ENCODE results near the gene ADAMTS12.
A peak's percentile ranks its signal among the peaks of the same experiment; 100 is the strongest.

The ADAMTS12 gene

GRCh38 chr5:33832404-33833236, 59.2 kb downstream of the ADAMTS12 start:
- Histone ChIP-seq H3K27ac (no peak overlapping the region), H3K4me3 (no peak overlapping the region), H3K9me3 (peaks cover 5% of the 10 kb centered on the region; the same call in 1 of the 2 replicates), H3K4me2 (no peak overlapping the region), H3K36me3 (no peaks in the 10 kb centered on the region), H3K27me3 (no peaks in the 10 kb centered on the region), H4K20me1 (no peaks in the 10 kb centered on the region), H3K4me1 (peaks cover 15% of the 10 kb centered on the region), H3K9ac (no peak overlapping the region)
- TF ChIP-seq Cebpa-rat (IDR thresholded peaks at IDR 0.05) = no peak

- Histone ChIP-seq H3K9me3 (peaks cover 5% of the 10 kb centered on the region; the same call in 1 of the 2 replicates), H3K9ac (no peak overlapping the region), H3K4me3 (no peak overlapping the region), H3K4me1 (peaks cover 26% of the 10 kb centered on the region), H3K4me2 (no peak overlapping the region), H3K27me3 (no peaks in the 10 kb centered on the region), H3K36me3 (no peaks in the 10 kb centered on the region), H4K20me1 (no peaks in the 10 kb centered on the region), H3K27ac (no peak overlapping the region)
- TF ChIP-seq Cebpa-rat (IDR thresholded peaks at IDR 0.05) = no peak
Observed at GRCh38 chr5:33831041-33831440, 60.7 kb downstream of the ADAMTS12 start.

GRCh38 chr5:33829430-33829829, 62.4 kb downstream of the ADAMTS12 start:
- peaks cover 5% of the 10 kb centered on the region; the same call in 1 of the 2 replicates for H3K9me3 ChIP-seq
- no peaks in the 10 kb centered on the region for H4K20me1 ChIP-seq
- H3K4me3 ChIP-seq = no peak overlapping the region
- H3K27ac ChIP-seq = no peak overlapping the region
- no peak for TF ChIP-seq Cebpa-rat (IDR thresholded peaks at IDR 0.05)
- no peak overlapping the region for H3K4me2 ChIP-seq
- H3K36me3 ChIP-seq = no peaks in the 10 kb centered on the region
- no peaks in the 10 kb centered on the region for H3K27me3 ChIP-seq
- no peak overlapping the region for H3K9ac ChIP-seq
- H3K4me1 ChIP-seq = peaks cover 32% of the 10 kb centered on the region

GRCh38 chr5:33828626-33829308, 63.0 kb downstream of the ADAMTS12 start:
- H3K4me2 ChIP-seq = no peak overlapping the region; the same call in 1 of the 2 replicates
- no peak overlapping the region for H3K27ac ChIP-seq
- H3K9ac ChIP-seq = no peak overlapping the region
- H3K4me1 ChIP-seq = peaks cover 32% of the 10 kb centered on the region
- peaks cover 5% of the 10 kb centered on the region; the same call in 1 of the 2 replicates for H3K9me3 ChIP-seq
- no peaks in the 10 kb centered on the region for H3K36me3 ChIP-seq
- H3K4me3 ChIP-seq = no peak overlapping the region
- no peaks in the 10 kb centered on the region for H3K27me3 ChIP-seq
- no peaks in the 10 kb centered on the region for H4K20me1 ChIP-seq
- TF ChIP-seq Cebpa-rat (IDR thresholded peaks at IDR 0.05) = no peak

- H3K4me1 ChIP-seq = peaks cover 32% of the 10 kb centered on the region
- no peaks in the 10 kb centered on the region for H4K20me1 ChIP-seq
- H3K27ac ChIP-seq = no peak overlapping the region
- no peak overlapping the region for H3K9ac ChIP-seq
- peaks cover 5% of the 10 kb centered on the region; the same call in 1 of the 2 replicates for H3K9me3 ChIP-seq
- no peaks in the 10 kb centered on the region for H3K27me3 ChIP-seq
- TF ChIP-seq Cebpa-rat (IDR thresholded peaks at IDR 0.05) = no peak
- no peak overlapping the region for H3K4me3 ChIP-seq
- H3K36me3 ChIP-seq = no peaks in the 10 kb centered on the region
- peak overlapping the region; percentile 56 for H3K4me2 ChIP-seq
Observed at GRCh38 chr5:33827885-33828284, 63.9 kb downstream of the ADAMTS12 start.

- no peaks in the 10 kb centered on the region for H4K20me1 ChIP-seq
- no peaks in the 10 kb centered on the region for H3K36me3 ChIP-seq
- no peak overlapping the region for H3K9ac ChIP-seq
- H3K27ac ChIP-seq = peak overlapping the region; percentile 28
- no peak overlapping the region for H3K4me3 ChIP-seq
- H3K27me3 ChIP-seq = no peaks in the 10 kb centered on the region
- H3K9me3 ChIP-seq = no peaks in the 10 kb centered on the region; the same call in 1 of the 2 replicates
- H3K4me1 ChIP-seq = peaks cover 32% of the 10 kb centered on the region
- no peak for TF ChIP-seq Cebpa-rat (IDR thresholded peaks at IDR 0.05)
- H3K4me2 ChIP-seq = peak overlapping the region; percentile 56
Observed at GRCh38 chr5:33827018-33827707, 64.6 kb downstream of the ADAMTS12 start.

- peaks cover 32% of the 10 kb centered on the region for H3K4me1 ChIP-seq
- H3K27me3 ChIP-seq = no peaks in the 10 kb centered on the region
- H4K20me1 ChIP-seq = no peaks in the 10 kb centered on the region
- no peak overlapping the region for H3K4me2 ChIP-seq
- 0 out of 2 replicates have a peak, but pooled peaks cover 4% of the 10 kb centered on the region for H3K9me3 ChIP-seq
- TF ChIP-seq Cebpa-rat (IDR thresholded peaks at IDR 0.05) = no peak
- no peak overlapping the region for H3K9ac ChIP-seq
- no peak overlapping the region for H3K27ac ChIP-seq
- no peak overlapping the region for H3K4me3 ChIP-seq
- H3K36me3 ChIP-seq = no peaks in the 10 kb centered on the region
Observed at GRCh38 chr5:33824516-33825195, 67.1 kb downstream of the ADAMTS12 start.

- TF ChIP-seq Cebpa-rat (IDR thresholded peaks at IDR 0.05) = no peak
- Histone ChIP-seq H3K36me3 (no peaks in the 10 kb centered on the region), H3K27me3 (no peaks in the 10 kb centered on the region), H3K9me3 (0 out of 2 replicates have a peak, but pooled peaks cover 10% of the 10 kb centered on the region), H4K20me1 (no peaks in the 10 kb centered on the region), H3K9ac (no peak overlapping the region), H3K4me1 (no peaks in the 10 kb centered on the region), H3K4me2 (no peak overlapping the region), H3K27ac (no peak overlapping the region), H3K4me3 (no peak overlapping the region)
Observed at GRCh38 chr5:33817301-33817700, 74.5 kb downstream of the ADAMTS12 start.

- no peak overlapping the region for H3K27ac ChIP-seq
- H4K20me1 ChIP-seq = no peaks in the 10 kb centered on the region
- H3K4me1 ChIP-seq = no peaks in the 10 kb centered on the region
- TF ChIP-seq Cebpa-rat (IDR thresholded peaks at IDR 0.05) = no peak
- no peaks in the 10 kb centered on the region for H3K36me3 ChIP-seq
- no peak overlapping the region for H3K4me2 ChIP-seq
- 0 out of 2 replicates have a peak, but pooled peaks cover 10% of the 10 kb centered on the region for H3K9me3 ChIP-seq
- H3K9ac ChIP-seq = no peak overlapping the region
- no peak overlapping the region for H3K4me3 ChIP-seq
- no peaks in the 10 kb centered on the region for H3K27me3 ChIP-seq
Observed at GRCh38 chr5:33816791-33817190, 75.0 kb downstream of the ADAMTS12 start.
